ENCODE measurements around the gene CATSPERE. TPM values are rescaled to one million over a fixed set of nuclear protein-coding genes. Genes with fewer than 3 reads are reported as not detected.

Gene CATSPERE
- total RNA-seq, 4 donors from 2014 or later = 0.49 to 0.58 (median 0.56) TPM; not detected in 1

- Histone ChIP-seq H3K27ac (no peak overlapping the region), H3K9me3 (no peaks in the 10 kb centered on the region), H3K36me3 (no peaks in the 10 kb centered on the region), H3K4me3 (no peak overlapping the region), H3K27me3 (no peaks in the 10 kb centered on the region), H3K4me1 (peaks cover 42 to 44% of the 10 kb centered on the region in 2 donors)
- DNase-seq (no peak), ATAC-seq (no peak)
- intact Hi-C loops (cut with DNase I; ENCODE audit: low total_unique reads) = no loop called here
- TF ChIP-seq POLR2A (IDR thresholded peaks at IDR 0.05) (no peak), CTCF (IDR thresholded peaks at IDR 0.05 in 4 of 5, conservative IDR thresholded peaks at IDR 0.05 in 1 of 5) (no peak)
- in situ Hi-C loops (cut with MboI; ENCODE audit: low sequenced_read_pairs in 4 of 4) = no loop called here
These were observed 14.0 kb upstream of the CATSPERE start for GRCh38 chr1:244447024-244447423.

- H3K4me1 ChIP-seq = peaks cover 46 to 48% of the 10 kb centered on the region in 2 donors
- no peaks in the 10 kb centered on the region for H3K27me3 ChIP-seq
- in situ Hi-C loops (cut with MboI; ENCODE audit: low sequenced_read_pairs in 4 of 4) = no loop called here
- ATAC-seq (no peak), DNase-seq (no peak)
- H3K36me3 ChIP-seq = no peaks in the 10 kb centered on the region
- no peaks in the 10 kb centered on the region for H3K9me3 ChIP-seq
- H3K4me3 ChIP-seq = no peak overlapping the region
- no peak overlapping the region for H3K27ac ChIP-seq
- intact Hi-C loops (cut with DNase I; ENCODE audit: low total_unique reads) = no loop called here
- TF ChIP-seq POLR2A (IDR thresholded peaks at IDR 0.05) = no peak
These were observed 13.5 kb upstream of the CATSPERE start for GRCh38 chr1:244447552-244447951.

- no peak for DNase-seq
- Histone ChIP-seq H3K4me3 (no peak overlapping the region), H3K36me3 (no peaks in the 10 kb centered on the region), H3K4me1 (peaks cover 47 to 48% of the 10 kb centered on the region in 2 donors), H3K27me3 (no peaks in the 10 kb centered on the region), H3K27ac (peak overlapping the region in 2 of 4 donors; percentile 26 to 98), H3K9me3 (no peaks in the 10 kb centered on the region)
- in situ Hi-C loops (cut with MboI; ENCODE audit: low sequenced_read_pairs in 4 of 4) (no loop called here), intact Hi-C loops (cut with DNase I; ENCODE audit: low total_unique reads) (no loop called here)
- ATAC-seq = no peak
- TF ChIP-seq POLR2A (IDR thresholded peaks at IDR 0.05) (no peak), CTCF (IDR thresholded peaks at IDR 0.05 in 4 of 5, conservative IDR thresholded peaks at IDR 0.05 in 1 of 5) (no peak)
These were observed 12.6 kb upstream of the CATSPERE start for GRCh38 chr1:244448279-244449036.

- in situ Hi-C loops (cut with MboI; ENCODE audit: low sequenced_read_pairs in 4 of 4) (loop anchor here in 3 of 4 donors (5.0 to 25.0 kb wide), 4 partner anchors 197 to 562 kb away; partner anchors contain the start of gene DESI2 (in 2 of the 3)), intact Hi-C loops (cut with DNase I; ENCODE audit: low total_unique reads) (loop anchor here (5.0 to 10.0 kb wide), 2 partner anchors 385 to 403 kb away; partner anchors contain the start of gene COX20)
- Histone ChIP-seq H3K4me3 (peak overlapping the region; percentile 89 to 99 (median 94)), H3K27ac (peak overlapping the region; percentile 96 to 99 (median 98)), H3K36me3 (no peaks in the 10 kb centered on the region), H3K9me3 (no peaks in the 10 kb centered on the region), H3K27me3 (no peaks in the 10 kb centered on the region), H3K4me1 (peaks cover 41 to 42% of the 10 kb centered on the region in 2 donors)
- no peak for ATAC-seq
- no peak for DNase-seq
- no peak for TF ChIP-seq CTCF (IDR thresholded peaks at IDR 0.05 in 4 of 5, conservative IDR thresholded peaks at IDR 0.05 in 1 of 5)
- TF ChIP-seq POLR2A (IDR thresholded peaks at IDR 0.05) = no peak
These were observed 11.1 kb upstream of the CATSPERE start for GRCh38 chr1:244449936-244450508.
